Measurements from ENCODE around the gene ACAD11. TPM values are rescaled to one million over a fixed set of nuclear protein-coding genes. Genes with fewer than 3 reads are reported as not detected.
"Not testable (repeated sequence)": the region's sequence is repeated elsewhere in the genome, so short reads cannot be mapped to it uniquely, and the experiment has no call there.

The ACAD11 gene
- total and polyA plus RNA-seq, 9 of the 15 experiments (the other 6 are each of a cell fraction or from before 2014, with no cell fraction given), result 1.3 to 8.4 (median 4.0) TPM

DNA sequence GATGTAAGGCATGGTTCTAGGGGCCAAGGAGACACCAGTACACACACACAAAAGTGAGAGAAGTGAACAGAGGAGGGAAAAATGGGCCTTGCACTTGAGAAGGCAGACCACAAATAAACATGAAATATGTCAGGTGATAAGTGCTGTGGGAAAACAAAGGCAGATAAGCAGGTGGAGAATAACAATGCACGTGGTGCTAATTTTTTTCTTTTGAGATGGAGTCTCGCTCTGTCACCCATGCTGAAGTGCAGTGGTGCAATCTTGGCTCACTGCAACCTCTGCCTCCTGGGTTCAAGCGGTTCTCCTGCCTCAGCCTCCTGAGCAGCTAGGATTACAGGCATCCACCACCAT, 103.6 kb downstream of the ACAD11 start:
- H3K4me3 ChIP-seq; CTCF ChIA-PET (ENCODE audit: low intra/inter-chr PET ratio); H3K9me3 ChIP-seq (replicated peaks; ENCODE audit: control insufficient read depth, insufficient read depth, low read depth, low read length); H3K9ac ChIP-seq (ENCODE audit: insufficient read depth in 1 of 2, low read depth in 2 of 2, low read length in 2 of 2); H3K4me2 ChIP-seq (ENCODE audit: insufficient read depth, low read length); in situ Hi-C loops (cut with MboI); H3K79me2 ChIP-seq (ENCODE audit: control insufficient read depth, insufficient read depth, low read length); H4K20me1 ChIP-seq (replicated peaks; ENCODE audit: control insufficient read depth, insufficient read depth, low read length); ATAC-seq; intact Hi-C loops (cut with micrococcal nuclease); H3K9me1 ChIP-seq (ENCODE audit: control insufficient read depth, insufficient read depth, low read length); H3K27ac ChIP-seq (ENCODE audit: extremely low read depth, low read depth, low read length); FAIRE-seq; BruUV-seq (replicated peaks); POLR2A ChIA-PET; H3K36me3 ChIP-seq (ENCODE audit: control insufficient read depth, insufficient read depth, low read length); H3K27me3 ChIP-seq (ENCODE audit: control insufficient read depth in 2 of 2, insufficient read depth in 2 of 2, low read length in 2 of 2); DNase-seq (ENCODE audit: extremely low read depth in 1 of 4, low spot score in 3 of 4): not testable (repeated sequence)
- Histone ChIP-seq H2AFZ (ENCODE audit: low read depth, low read length) (peak overlapping the region; percentile 17; the same call in 1 of the 2 replicates), H3K4me1 (replicated peaks in 1 of 2; ENCODE audit: control insufficient read depth in 2 of 2, insufficient read depth in 2 of 2, low read length in 2 of 2) (peaks cover 5 to 19% of the 10 kb centered on the region in 2 experiments)
- TF ChIP-seq, protein P1, sequence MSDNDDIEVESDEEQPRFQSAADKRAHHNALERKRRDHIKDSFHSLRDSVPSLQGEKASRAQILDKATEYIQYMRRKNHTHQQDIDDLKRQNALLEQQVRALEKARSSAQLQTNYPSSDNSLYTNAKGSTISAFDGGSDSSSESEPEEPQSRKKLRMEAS (CRISPR knock-in tag; IDR thresholded peaks at IDR 0.05), result 0 out of 2 replicates have a peak, but pooled peaks have one; percentile 37
- TF ChIP-seq CBFA2T3 (IDR thresholded peaks at IDR 0.05) (peak; percentile 12; the same call in 1 of the 2 replicates), TCF3 (CRISPR knock-in tag; IDR thresholded peaks at IDR 0.05) (peak; percentile 37; the same call in 1 of the 2 replicates), SOX6 (IDR thresholded peaks at IDR 0.05) (peak; percentile 63), ZFX (CRISPR knock-in tag; IDR thresholded peaks at IDR 0.05) (peak; percentile 42; the same call in 1 of the 2 replicates)
- WGBS (ENCODE audit: insufficient coverage, low coverage, missing lambda C conversion rate), result 36% methylated on average over 3 of the region's 3 CpGs

DNA sequence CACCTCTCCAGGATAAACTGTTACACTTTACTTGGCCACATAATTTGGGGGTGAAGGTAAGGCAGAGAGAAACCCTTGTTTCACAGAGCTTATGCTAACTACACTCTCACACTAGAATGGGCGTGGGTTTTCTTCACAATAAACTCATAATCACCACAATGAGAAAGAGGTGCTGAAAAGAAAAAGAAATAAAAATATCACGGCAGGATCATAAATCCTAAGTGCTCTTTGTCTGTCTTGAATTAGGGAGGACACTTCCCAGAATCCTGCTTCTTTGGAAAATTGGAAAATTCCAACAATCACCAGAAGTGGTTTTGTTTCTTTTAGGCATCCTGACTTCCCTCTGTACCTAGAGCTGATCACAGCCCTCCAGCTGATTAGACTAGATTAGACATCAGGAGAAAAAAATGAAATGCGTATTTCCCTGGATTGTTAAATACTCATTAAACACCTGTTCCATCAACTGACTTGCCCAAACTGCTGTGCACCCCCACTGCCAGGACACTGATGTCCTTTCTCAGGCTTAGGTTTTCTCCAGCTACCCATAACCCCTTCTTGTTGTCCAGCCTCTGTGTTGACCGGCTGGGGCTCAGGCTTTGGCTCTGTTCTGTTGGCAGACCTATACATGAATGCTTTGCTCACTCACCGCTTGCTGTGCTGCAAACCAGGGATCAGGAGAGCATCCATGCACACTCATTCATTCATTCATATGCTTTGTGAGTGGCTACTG, 104.1 kb downstream of the ACAD11 start:
- Histone ChIP-seq H3K9me3 (replicated peaks; ENCODE audit: control insufficient read depth, insufficient read depth, low read depth, low read length) (no peaks in the 10 kb centered on the region), H3K4me2 (ENCODE audit: insufficient read depth, low read length) (no peak overlapping the region), H3K27me3 (ENCODE audit: control insufficient read depth in 2 of 2, insufficient read depth in 2 of 2, low read length in 2 of 2) (no peaks in the 10 kb centered on the region), H3K4me1 (replicated peaks in 1 of 2; ENCODE audit: control insufficient read depth in 2 of 2, insufficient read depth in 2 of 2, low read length in 2 of 2) (peaks cover 5 to 23% of the 10 kb centered on the region in 2 experiments), H3K27ac (ENCODE audit: extremely low read depth, low read depth, low read length) (no peak overlapping the region), H3K4me3 (no peak overlapping the region), H4K20me1 (replicated peaks; ENCODE audit: control insufficient read depth, insufficient read depth, low read length) (no peaks in the 10 kb centered on the region), H3K9ac (ENCODE audit: insufficient read depth in 1 of 2, low read depth in 2 of 2, low read length in 2 of 2) (no peak overlapping the region; a peak in 1 of 4 replicates), H3K36me3 (ENCODE audit: control insufficient read depth, insufficient read depth, low read length) (no peaks in the 10 kb centered on the region), H3K9me1 (ENCODE audit: control insufficient read depth, insufficient read depth, low read length) (no peaks in the 10 kb centered on the region), H3K79me2 (ENCODE audit: control insufficient read depth, insufficient read depth, low read length) (no peaks in the 10 kb centered on the region), H2AFZ (ENCODE audit: low read depth, low read length) (peak overlapping the region; percentile 17; the same call in 1 of the 2 replicates)
- in situ Hi-C loops (cut with MboI), result no loop called here
- ATAC-seq (no peak), DNase-seq (ENCODE audit: extremely low read depth in 1 of 4, low spot score in 3 of 4) (no peak), FAIRE-seq (no peak)
- ChIA-PET POLR2A (no interaction called here), CTCF (ENCODE audit: low intra/inter-chr PET ratio) (no interaction called here)
- TF ChIP-seq GABPB1 (CRISPR knock-in tag; IDR thresholded peaks at IDR 0.05) (no peak), ZNF24 (IDR thresholded peaks at IDR 0.05) (0 out of 2 replicates have a peak, but pooled peaks have one; percentile 42)
- TF ChIP-seq, protein P2, sequence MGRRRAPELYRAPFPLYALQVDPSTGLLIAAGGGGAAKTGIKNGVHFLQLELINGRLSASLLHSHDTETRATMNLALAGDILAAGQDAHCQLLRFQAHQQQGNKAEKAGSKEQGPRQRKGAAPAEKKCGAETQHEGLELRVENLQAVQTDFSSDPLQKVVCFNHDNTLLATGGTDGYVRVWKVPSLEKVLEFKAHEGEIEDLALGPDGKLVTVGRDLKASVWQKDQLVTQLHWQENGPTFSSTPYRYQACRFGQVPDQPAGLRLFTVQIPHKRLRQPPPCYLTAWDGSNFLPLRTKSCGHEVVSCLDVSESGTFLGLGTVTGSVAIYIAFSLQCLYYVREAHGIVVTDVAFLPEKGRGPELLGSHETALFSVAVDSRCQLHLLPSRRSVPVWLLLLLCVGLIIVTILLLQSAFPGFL (CRISPR knock-in tag; IDR thresholded peaks at IDR 0.05), result no peak
- no TSS peak for BruUV-seq (replicated peaks)
- 39% methylated on average over 5 of the region's 5 CpGs for WGBS (ENCODE audit: insufficient coverage, low coverage, missing lambda C conversion rate)
- intact Hi-C loops (cut with micrococcal nuclease), result no loop called here
